IMR-90 (cell line): Measurements from ENCODE around the gene EGF.

Experiments
- CEBPB ChIP-seq: IDR thresholded peaks from 2 replicates; pipeline ENCODE4 v1.6.1; 2012; ENCODE audit warnings: low read depth, low read length, improper control_type of control experiment
- POLR2A ChIP-seq: IDR thresholded peaks from 2 replicates; pipeline ENCODE4 v1.6.1; 2012; ENCODE audit warnings: mild to moderate bottlenecking, low read depth, low read length
- TF ChIP-seq, protein P1 (sequence below): conservative IDR thresholded peaks from 2 replicates; pipeline ENCODE4 v1.5.1; 2012; ENCODE audit warnings: mild to moderate bottlenecking, low read depth, low read length, improper control_type of control experiment

DNA sequence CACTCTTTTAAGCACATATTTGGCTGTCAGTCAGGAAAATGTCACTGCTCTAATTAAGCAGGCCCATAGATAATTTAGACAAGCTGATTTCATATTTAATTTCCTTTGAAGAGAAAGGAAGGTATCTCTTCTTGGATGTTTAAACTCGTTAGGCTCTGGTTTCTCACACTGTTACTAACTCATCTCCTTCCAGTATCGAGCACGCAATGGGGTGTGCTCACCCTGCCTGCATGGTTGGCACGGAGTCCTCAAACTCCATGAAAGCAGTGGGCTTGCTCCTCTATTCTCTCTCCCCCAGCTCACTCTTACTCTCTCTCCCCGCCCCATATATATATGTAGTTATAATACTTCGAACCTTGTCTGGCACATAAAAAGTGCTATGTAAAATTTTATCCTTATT is 76.9 kb downstream of the EGF start:
- TF ChIP-seq CEBPB (no peak), POLR2A (no peak)
- TF ChIP-seq, protein P1, sequence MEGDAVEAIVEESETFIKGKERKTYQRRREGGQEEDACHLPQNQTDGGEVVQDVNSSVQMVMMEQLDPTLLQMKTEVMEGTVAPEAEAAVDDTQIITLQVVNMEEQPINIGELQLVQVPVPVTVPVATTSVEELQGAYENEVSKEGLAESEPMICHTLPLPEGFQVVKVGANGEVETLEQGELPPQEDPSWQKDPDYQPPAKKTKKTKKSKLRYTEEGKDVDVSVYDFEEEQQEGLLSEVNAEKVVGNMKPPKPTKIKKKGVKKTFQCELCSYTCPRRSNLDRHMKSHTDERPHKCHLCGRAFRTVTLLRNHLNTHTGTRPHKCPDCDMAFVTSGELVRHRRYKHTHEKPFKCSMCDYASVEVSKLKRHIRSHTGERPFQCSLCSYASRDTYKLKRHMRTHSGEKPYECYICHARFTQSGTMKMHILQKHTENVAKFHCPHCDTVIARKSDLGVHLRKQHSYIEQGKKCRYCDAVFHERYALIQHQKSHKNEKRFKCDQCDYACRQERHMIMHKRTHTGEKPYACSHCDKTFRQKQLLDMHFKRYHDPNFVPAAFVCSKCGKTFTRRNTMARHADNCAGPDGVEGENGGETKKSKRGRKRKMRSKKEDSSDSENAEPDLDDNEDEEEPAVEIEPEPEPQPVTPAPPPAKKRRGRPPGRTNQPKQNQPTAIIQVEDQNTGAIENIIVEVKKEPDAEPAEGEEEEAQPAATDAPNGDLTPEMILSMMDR, result no peak
